Measurements from ENCODE around the gene PDE8B.

Gene PDE8B

DNA sequence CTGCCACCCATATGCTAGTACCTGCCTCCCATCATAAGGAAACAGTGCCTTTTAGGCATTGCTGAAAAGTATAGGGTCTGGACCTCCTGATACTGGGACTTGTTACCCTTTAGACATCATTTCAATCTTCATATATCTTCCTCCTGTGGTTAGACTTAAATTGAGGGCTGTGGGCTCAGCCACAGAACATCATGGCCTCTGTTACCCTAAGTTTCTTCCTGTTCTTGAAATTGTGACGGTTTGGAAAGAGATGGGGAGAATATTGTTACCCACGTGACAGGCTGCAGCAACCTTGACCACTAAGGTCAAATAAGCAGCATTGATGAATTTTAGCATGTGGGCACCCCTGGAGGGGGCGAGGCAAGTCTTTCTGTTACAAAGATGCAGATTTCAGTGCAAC lies 87.7 kb downstream of the PDE8B start:
- no peak for ATAC-seq
- no peak for TF ChIP-seq TOX (CRISPR knock-in tag; IDR thresholded peaks at IDR 0.05; ENCODE audit: borderline replicate concordance)
- no peak for TF ChIP-seq TCF4 (CRISPR knock-in tag; IDR thresholded peaks at IDR 0.05; ENCODE audit: borderline replicate concordance)
- no peak for TF ChIP-seq SNAI2 (CRISPR knock-in tag; IDR thresholded peaks at IDR 0.05)
- no peak for TF ChIP-seq RARB (CRISPR knock-in tag; IDR thresholded peaks at IDR 0.05)
- no peak for TF ChIP-seq ZFP3 (CRISPR knock-in tag; IDR thresholded peaks at IDR 0.05)
- TF ChIP-seq ARNTL (CRISPR knock-in tag; IDR thresholded peaks at IDR 0.05; ENCODE audit: borderline replicate concordance, low read depth): no peak
- TF ChIP-seq GLIS3 (CRISPR knock-in tag; IDR thresholded peaks at IDR 0.05): no peak
- no peak for TF ChIP-seq CSDC2 (CRISPR knock-in tag; IDR thresholded peaks at IDR 0.05)
- TF ChIP-seq, protein P1, sequence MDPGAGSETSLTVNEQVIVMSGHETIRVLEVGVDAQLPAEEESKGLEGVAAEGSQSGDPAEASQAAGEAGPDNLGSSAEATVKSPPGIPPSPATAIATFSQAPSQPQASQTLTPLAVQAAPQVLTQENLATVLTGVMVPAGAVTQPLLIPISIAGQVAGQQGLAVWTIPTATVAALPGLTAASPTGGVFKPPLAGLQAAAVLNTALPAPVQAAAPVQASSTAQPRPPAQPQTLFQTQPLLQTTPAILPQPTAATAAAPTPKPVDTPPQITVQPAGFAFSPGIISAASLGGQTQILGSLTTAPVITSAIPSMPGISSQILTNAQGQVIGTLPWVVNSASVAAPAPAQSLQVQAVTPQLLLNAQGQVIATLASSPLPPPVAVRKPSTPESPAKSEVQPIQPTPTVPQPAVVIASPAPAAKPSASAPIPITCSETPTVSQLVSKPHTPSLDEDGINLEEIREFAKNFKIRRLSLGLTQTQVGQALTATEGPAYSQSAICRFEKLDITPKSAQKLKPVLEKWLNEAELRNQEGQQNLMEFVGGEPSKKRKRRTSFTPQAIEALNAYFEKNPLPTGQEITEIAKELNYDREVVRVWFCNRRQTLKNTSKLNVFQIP (CRISPR knock-in tag; IDR thresholded peaks at IDR 0.05; ENCODE audit: borderline replicate concordance, low read depth): no peak
- TF ChIP-seq, protein P2, sequence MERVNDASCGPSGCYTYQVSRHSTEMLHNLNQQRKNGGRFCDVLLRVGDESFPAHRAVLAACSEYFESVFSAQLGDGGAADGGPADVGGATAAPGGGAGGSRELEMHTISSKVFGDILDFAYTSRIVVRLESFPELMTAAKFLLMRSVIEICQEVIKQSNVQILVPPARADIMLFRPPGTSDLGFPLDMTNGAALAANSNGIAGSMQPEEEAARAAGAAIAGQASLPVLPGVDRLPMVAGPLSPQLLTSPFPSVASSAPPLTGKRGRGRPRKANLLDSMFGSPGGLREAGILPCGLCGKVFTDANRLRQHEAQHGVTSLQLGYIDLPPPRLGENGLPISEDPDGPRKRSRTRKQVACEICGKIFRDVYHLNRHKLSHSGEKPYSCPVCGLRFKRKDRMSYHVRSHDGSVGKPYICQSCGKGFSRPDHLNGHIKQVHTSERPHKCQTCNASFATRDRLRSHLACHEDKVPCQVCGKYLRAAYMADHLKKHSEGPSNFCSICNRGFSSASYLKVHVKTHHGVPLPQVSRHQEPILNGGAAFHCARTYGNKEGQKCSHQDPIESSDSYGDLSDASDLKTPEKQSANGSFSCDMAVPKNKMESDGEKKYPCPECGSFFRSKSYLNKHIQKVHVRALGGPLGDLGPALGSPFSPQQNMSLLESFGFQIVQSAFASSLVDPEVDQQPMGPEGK (CRISPR knock-in tag; IDR thresholded peaks at IDR 0.05; ENCODE audit: borderline replicate concordance): no peak
- no peak for TF ChIP-seq ISL1 (CRISPR knock-in tag; IDR thresholded peaks at IDR 0.05)
- TF ChIP-seq, protein P3, sequence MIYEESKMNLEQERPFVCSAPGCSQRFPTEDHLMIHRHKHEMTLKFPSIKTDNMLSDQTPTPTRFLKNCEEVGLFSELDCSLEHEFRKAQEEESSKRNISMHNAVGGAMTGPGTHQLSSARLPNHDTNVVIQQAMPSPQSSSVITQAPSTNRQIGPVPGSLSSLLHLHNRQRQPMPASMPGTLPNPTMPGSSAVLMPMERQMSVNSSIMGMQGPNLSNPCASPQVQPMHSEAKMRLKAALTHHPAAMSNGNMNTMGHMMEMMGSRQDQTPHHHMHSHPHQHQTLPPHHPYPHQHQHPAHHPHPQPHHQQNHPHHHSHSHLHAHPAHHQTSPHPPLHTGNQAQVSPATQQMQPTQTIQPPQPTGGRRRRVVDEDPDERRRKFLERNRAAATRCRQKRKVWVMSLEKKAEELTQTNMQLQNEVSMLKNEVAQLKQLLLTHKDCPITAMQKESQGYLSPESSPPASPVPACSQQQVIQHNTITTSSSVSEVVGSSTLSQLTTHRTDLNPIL (CRISPR knock-in tag; IDR thresholded peaks at IDR 0.05; ENCODE audit: low read depth): no peak
- no peak for TF ChIP-seq ZNF8 (CRISPR knock-in tag; IDR thresholded peaks at IDR 0.05)
- no peak for TF ChIP-seq BACH2 (CRISPR knock-in tag; IDR thresholded peaks at IDR 0.05; ENCODE audit: borderline replicate concordance)
- TF ChIP-seq ZNF565 (CRISPR knock-in tag; conservative IDR thresholded peaks at IDR 0.05; ENCODE audit: low read depth): no peak
- TF ChIP-seq, protein P4, sequence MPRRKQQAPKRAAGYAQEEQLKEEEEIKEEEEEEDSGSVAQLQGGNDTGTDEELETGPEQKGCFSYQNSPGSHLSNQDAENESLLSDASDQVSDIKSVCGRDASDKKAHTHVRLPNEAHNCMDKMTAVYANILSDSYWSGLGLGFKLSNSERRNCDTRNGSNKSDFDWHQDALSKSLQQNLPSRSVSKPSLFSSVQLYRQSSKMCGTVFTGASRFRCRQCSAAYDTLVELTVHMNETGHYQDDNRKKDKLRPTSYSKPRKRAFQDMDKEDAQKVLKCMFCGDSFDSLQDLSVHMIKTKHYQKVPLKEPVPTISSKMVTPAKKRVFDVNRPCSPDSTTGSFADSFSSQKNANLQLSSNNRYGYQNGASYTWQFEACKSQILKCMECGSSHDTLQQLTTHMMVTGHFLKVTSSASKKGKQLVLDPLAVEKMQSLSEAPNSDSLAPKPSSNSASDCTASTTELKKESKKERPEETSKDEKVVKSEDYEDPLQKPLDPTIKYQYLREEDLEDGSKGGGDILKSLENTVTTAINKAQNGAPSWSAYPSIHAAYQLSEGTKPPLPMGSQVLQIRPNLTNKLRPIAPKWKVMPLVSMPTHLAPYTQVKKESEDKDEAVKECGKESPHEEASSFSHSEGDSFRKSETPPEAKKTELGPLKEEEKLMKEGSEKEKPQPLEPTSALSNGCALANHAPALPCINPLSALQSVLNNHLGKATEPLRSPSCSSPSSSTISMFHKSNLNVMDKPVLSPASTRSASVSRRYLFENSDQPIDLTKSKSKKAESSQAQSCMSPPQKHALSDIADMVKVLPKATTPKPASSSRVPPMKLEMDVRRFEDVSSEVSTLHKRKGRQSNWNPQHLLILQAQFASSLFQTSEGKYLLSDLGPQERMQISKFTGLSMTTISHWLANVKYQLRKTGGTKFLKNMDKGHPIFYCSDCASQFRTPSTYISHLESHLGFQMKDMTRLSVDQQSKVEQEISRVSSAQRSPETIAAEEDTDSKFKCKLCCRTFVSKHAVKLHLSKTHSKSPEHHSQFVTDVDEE (CRISPR knock-in tag; IDR thresholded peaks at IDR 0.05): no peak
- TF ChIP-seq, protein P5, sequence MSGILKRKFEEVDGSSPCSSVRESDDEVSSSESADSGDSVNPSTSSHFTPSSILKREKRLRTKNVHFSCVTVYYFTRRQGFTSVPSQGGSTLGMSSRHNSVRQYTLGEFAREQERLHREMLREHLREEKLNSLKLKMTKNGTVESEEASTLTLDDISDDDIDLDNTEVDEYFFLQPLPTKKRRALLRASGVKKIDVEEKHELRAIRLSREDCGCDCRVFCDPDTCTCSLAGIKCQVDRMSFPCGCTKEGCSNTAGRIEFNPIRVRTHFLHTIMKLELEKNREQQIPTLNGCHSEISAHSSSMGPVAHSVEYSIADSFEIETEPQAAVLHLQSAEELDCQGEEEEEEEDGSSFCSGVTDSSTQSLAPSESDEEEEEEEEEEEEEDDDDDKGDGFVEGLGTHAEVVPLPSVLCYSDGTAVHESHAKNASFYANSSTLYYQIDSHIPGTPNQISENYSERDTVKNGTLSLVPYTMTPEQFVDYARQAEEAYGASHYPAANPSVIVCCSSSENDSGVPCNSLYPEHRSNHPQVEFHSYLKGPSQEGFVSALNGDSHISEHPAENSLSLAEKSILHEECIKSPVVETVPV (CRISPR knock-in tag; IDR thresholded peaks at IDR 0.05): no peak
- TF ChIP-seq PPARA (CRISPR knock-in tag; IDR thresholded peaks at IDR 0.05; ENCODE audit: borderline replicate concordance): no peak
- no peak for TF ChIP-seq ZNF70 (CRISPR knock-in tag; IDR thresholded peaks at IDR 0.05)

DNA sequence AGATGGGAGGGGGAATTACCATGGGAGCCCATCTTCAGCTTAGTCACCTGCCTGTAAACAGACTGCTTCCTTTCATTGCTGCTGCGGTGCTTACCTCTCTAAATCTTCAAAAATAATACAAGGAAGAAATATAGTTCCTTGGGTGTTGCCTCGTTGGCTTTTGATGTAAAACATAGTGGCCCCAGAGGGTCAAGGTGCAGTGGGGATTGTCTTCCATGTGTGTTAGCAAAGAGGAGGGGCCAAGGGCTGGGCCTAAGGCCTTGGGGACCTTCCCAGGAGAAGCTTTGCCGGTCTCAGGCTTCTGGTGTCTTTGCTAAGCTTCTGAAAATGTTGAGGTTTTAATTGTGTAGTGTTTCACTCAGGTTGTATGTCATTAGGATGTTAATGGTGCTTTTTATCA lies 90.0 kb downstream of the PDE8B start:
- ATAC-seq: no peak
- TF ChIP-seq ZFP3 (CRISPR knock-in tag; IDR thresholded peaks at IDR 0.05) (no peak), BACH2 (CRISPR knock-in tag; IDR thresholded peaks at IDR 0.05; ENCODE audit: borderline replicate concordance) (no peak), ZFP30 (CRISPR knock-in tag; IDR thresholded peaks at IDR 0.05) (no peak)

DNA sequence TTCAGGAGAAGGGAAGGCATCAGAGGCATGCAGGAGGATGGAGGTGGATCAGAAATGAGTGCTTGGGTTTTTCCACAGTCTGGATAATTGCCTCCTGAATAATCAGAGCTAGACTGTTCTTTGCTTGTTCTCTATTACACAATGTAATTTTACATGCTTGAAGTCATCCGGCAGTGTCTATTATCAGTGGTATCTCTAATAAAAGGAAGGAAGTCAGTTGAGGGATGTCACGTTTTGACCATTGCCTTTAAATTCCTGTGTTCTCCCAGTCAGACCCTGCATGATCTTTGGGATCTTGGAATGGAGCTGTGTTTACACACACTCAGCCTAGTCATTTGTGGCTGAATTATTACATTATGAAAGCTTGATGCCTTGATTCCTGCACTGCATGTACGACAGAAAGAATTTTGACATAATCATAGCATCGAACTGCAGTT lies 91.0 kb downstream of the PDE8B start:
- no peak for ATAC-seq
- TF ChIP-seq, protein P5 (CRISPR knock-in tag; IDR thresholded peaks at IDR 0.05): no peak
- TF ChIP-seq ISL1 (CRISPR knock-in tag; IDR thresholded peaks at IDR 0.05): peak; percentile 43; the same call in 1 of the 2 replicates
